ENCODE results near the gene TBCK.

GRCh38 chr4:106165351-106166010 lies 150.5 kb downstream of the TBCK start:
- TF ChIP-seq CTCF (conservative IDR thresholded peaks at IDR 0.05; ENCODE audit: low read depth, low read length): no peak
- no peak for TF ChIP-seq EZH2 (IDR thresholded peaks at IDR 0.05; ENCODE audit: borderline replicate concordance, low read depth, low read length, poor library complexity, severe bottlenecking)

Data from A673 (cell line).